ENCODE data around the gene BST1.

BST1 gene

DNA sequence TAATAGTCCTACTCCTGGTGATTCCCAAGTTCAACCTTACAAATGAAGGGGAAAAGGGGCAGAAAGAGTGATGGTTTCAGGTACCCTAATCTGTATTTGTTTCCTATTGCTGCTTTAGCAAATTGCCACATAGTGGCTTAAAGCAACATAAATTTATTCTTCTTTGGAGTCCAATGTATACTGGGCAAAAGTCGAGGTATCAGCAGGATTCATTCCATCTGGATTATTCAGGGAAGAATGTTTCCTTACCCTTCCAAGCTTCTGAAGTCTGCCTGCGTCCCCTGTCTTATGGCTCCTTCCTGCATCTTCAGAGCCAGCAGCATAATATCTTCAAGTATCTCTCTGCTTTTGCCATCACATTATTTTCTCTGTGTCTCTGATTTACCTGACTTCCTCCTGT, 10.3 kb upstream of the BST1 start:
- H3K4me3 ChIP-seq (replicated peaks; ENCODE audit: low read depth, low read length), result no peak overlapping the region
- DNase-seq (ENCODE audit: low read depth), result no peak
- TF ChIP-seq, protein P1, sequence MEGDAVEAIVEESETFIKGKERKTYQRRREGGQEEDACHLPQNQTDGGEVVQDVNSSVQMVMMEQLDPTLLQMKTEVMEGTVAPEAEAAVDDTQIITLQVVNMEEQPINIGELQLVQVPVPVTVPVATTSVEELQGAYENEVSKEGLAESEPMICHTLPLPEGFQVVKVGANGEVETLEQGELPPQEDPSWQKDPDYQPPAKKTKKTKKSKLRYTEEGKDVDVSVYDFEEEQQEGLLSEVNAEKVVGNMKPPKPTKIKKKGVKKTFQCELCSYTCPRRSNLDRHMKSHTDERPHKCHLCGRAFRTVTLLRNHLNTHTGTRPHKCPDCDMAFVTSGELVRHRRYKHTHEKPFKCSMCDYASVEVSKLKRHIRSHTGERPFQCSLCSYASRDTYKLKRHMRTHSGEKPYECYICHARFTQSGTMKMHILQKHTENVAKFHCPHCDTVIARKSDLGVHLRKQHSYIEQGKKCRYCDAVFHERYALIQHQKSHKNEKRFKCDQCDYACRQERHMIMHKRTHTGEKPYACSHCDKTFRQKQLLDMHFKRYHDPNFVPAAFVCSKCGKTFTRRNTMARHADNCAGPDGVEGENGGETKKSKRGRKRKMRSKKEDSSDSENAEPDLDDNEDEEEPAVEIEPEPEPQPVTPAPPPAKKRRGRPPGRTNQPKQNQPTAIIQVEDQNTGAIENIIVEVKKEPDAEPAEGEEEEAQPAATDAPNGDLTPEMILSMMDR (IDR thresholded peaks at IDR 0.05; ENCODE audit: low read length, missing control alignments), result no peak

DNA sequence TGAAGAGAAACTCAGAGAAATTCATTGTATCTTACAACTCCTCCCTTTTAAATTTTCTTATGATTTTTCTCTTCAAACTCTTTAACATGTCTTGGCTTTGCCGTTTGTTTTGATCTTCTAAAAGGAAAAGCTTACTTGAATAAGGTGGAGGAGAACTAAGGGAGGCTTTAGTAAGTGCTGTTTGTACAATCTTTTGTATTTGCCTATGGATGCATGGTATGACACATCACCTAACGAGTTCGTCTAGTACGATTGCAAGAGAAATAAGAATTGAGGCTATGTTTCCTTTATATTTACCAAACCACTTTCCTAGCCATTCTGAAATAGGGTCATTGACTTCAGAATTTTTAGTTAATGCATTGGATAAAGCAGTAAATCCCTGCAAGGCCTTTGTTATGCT, 8.4 kb upstream of the BST1 start:
- TF ChIP-seq, protein P1 (IDR thresholded peaks at IDR 0.05; ENCODE audit: low read length, missing control alignments), result no peak
- DNase-seq (ENCODE audit: low read depth), result no peak

DNA sequence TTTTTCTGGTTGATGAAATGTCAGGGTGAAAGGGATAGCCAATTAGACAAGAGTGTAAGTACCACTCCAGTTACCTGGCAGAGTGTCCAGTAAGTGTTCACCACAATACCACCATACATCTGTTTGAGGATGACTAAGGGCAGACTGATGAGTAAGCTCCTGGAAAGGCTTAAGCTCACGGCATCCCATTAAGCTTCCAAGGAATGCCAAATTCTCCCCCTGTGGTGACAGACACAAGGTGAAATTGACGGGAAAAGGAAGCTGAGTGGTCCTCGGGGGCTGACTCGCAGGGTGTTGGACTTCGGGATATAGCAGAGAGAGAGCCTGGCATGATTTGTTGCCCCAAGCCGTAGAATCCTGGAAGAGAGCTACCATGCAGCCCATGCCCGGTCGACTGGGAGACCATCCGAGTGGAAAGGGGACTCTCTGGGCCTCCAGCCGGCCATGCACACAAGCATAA, 7.6 kb upstream of the BST1 start:
- TF ChIP-seq, protein P1 (IDR thresholded peaks at IDR 0.05; ENCODE audit: low read length, missing control alignments), result no peak
- DNase-seq (ENCODE audit: low read depth), result peak; percentile 86
- no peak overlapping the region for H3K4me3 ChIP-seq (replicated peaks; ENCODE audit: low read depth, low read length)

More for the DNA sequence above, 8.4 kb upstream of the BST1 start:
- no peak overlapping the region for H3K4me3 ChIP-seq (replicated peaks; ENCODE audit: low read depth, low read length)

DNA sequence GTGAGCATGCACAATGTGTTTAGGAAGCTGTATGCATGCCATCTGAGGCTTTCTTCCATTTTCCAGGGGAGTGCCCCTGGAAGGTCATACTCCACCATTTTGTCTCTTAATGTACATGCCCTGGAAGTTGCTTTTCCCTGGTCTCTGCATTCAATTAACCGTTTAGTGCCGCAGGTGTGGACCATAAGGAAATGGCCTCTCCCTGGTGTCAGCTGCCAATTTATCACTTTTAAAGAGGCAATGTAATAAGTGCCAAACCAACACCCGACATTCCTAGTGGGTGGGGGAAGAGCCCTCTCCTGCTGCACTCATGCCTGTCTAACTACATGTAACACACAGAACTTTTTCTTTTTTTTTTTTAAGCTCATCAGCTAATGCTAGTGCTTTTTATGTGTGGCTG, 7.1 kb upstream of the BST1 start:
- DNase-seq (ENCODE audit: low read depth), result no peak
- TF ChIP-seq, protein P1 (IDR thresholded peaks at IDR 0.05; ENCODE audit: low read length, missing control alignments), result no peak
- H3K4me3 ChIP-seq (replicated peaks; ENCODE audit: low read depth, low read length), result no peak overlapping the region

DNA sequence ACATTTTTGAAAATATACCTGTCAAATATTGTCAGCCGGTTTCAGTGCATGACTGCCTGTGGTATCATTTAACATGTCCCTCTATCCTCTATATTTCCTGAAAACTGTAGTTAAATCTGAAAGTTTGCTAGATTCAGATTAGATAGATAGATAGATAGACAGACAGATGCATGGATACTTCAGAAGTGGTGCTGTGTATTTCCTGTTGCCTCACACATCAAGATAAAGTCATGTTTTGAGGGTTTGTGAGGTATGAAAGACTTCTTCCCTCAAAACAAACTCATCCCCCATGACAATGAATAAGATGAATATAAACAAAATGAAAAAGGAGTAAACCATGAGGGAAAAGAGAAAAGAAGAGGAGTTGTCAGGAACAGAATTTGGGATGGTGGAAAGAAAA, 6.0 kb upstream of the BST1 start:
- TF ChIP-seq, protein P1 (IDR thresholded peaks at IDR 0.05; ENCODE audit: low read length, missing control alignments), result no peak
- H3K4me3 ChIP-seq (replicated peaks; ENCODE audit: low read depth, low read length), result no peak overlapping the region
- no peak for DNase-seq (ENCODE audit: low read depth)

DNA sequence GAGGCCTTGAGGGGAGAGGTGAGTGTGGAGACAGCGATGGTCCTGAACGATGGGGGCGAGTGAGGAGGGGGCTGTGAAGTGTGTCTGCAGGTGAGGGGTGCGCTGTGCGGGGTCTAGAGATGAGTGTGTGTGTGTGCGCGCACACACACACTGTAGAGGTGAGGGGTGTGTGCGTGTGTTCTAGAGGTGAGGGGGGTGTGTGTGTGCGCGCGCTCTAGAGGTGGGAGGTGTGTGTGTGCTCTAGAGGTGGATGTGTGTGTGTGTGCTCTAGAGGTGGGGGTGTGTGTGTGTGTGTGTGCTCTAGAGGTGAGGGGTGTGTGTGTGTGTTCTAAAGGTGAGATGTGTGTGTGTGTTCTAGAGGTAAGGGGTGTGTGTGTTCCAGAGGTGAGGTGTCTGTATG, 574 bp downstream of the BST1 start:
- no peak for DNase-seq (ENCODE audit: low read depth)
- TF ChIP-seq, protein P1 (IDR thresholded peaks at IDR 0.05; ENCODE audit: low read length, missing control alignments), result no peak
- H3K4me3 ChIP-seq (replicated peaks; ENCODE audit: low read depth, low read length), result peak overlapping the region; percentile 54

DNA sequence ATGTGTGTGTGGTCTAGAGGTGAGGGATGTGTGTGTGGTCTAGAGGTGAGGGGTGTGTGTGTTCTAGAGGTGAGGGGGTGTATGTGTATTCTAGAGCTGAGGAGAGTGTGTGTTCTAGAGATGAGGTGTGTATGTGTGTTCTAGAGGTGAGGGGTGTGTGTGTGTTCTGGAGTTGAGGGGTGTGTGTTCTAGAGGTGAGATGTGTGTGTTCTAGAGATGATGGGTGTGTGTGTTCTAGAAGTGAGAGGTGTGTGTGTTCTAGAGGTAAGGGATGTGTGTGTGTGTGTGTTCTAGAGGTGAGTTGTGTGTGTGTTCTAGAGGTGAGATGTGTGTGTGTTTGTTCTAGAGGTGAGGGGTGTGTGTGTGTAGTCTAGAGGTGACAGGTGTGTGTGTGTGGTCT, 1.3 kb downstream of the BST1 start:
- H3K4me3 ChIP-seq (replicated peaks; ENCODE audit: low read depth, low read length), result no peak overlapping the region
- no peak for DNase-seq (ENCODE audit: low read depth)
- TF ChIP-seq, protein P1 (IDR thresholded peaks at IDR 0.05; ENCODE audit: low read length, missing control alignments), result no peak

Measured in fibroblast of pulmonary artery (primary cell).